Measurements from ENCODE around the gene GNAL. TPM values are rescaled to one million over a fixed set of nuclear protein-coding genes. Genes with fewer than 3 reads are reported as not detected.

The GNAL gene
- polyA plus RNA-seq, 4 donors = 2.9 to 6.1 (median 3.5) TPM

GRCh38 chr18:11864471-11864870 is 175.4 kb downstream of the GNAL start:
- DNase-seq (ENCODE audit: low read depth in 4 of 4, low spot score in 2 of 4) = no peak

- no peak for DNase-seq (ENCODE audit: low read depth in 4 of 4, low spot score in 2 of 4)
Observed at GRCh38 chr18:11865071-11865470, 176.0 kb downstream of the GNAL start.

DNA sequence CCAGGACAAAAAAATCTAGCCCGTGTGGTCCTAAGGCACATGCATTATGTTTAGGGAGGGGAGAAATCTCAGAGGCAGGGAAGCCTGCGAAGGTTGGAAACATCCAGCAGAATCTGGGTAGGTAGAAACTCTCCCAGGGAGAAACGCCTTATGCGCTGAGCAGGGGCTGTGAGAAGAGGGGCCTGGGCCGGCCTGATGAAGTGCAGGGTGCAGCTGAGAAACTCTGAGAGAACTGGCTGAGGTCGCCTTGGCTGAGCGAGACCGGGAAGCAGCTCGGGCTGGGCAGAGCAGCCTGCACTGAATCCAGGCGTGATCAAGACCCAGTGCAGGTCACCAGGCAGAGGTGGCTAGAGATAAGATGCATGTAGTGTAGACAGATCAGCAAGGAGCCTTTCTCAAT is 177.3 kb downstream of the GNAL start:
- DNase-seq (ENCODE audit: low read depth in 4 of 4, low spot score in 2 of 4) = no peak

DNA sequence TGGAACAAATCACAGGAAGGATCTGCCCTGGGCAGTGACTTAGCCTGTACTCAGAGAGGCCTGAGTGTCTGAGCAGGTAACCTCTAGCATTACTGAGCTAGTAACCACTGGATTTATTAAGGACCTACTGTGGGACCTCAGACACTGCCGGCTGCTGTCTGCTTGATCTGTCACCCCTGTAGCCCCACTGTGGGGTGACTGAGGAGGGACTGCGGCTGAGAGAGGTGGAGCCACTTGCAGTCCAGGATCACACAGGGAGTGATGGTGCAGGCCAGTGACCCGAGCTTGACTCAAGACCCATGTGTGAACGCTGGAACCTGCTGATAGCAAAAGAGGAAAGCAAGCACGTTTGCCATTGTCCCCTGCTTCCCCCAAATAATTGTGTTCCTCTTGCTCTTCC is 177.7 kb downstream of the GNAL start:
- DNase-seq (ENCODE audit: low read depth in 4 of 4, low spot score in 2 of 4) = no peak

DNA sequence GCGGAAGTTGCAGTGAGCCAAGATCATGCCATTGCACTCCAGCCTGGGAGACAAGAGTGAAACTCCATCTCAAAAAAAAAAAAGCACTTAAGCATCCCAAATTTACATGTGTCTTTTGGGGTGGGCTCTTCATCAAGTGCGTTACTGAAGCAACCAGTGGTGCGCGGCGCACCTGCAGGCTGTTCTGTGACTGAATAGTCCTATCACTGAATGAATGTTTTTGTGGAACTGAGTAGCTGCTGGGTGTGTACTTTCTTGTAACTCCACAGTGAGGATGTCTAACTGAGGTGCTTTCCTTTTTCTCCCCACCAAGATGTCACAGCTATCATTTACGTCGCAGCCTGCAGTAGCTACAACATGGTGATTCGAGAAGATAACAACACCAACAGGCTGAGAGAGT is 179.2 kb downstream of the GNAL start:
- no peak for DNase-seq (ENCODE audit: low read depth in 4 of 4, low spot score in 2 of 4)

DNA sequence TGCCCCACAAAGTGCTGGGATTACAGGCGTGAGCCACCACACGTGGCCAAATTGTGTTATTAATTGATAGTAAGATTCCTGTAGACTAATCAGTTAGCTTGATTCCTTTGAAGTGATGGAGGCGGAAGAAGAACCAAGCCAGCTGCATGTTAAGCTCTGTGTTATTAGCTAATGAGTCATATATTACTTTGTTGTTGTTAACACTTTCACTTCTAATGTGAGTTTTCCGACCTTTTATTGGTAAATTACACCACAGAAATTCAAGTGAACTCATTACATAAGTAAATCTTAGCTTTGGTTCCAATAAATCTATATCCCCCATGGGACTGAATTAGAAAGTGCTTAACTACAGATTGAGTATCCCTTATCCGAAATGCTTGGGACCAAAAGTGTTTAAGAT is 182.4 kb downstream of the GNAL start:
- DNase-seq (ENCODE audit: low read depth in 4 of 4, low spot score in 2 of 4) = no peak

GRCh38 chr18:11872479-11873136 is 183.5 kb downstream of the GNAL start:
- no peak for DNase-seq (ENCODE audit: low read depth in 4 of 4, low spot score in 2 of 4)

DNA sequence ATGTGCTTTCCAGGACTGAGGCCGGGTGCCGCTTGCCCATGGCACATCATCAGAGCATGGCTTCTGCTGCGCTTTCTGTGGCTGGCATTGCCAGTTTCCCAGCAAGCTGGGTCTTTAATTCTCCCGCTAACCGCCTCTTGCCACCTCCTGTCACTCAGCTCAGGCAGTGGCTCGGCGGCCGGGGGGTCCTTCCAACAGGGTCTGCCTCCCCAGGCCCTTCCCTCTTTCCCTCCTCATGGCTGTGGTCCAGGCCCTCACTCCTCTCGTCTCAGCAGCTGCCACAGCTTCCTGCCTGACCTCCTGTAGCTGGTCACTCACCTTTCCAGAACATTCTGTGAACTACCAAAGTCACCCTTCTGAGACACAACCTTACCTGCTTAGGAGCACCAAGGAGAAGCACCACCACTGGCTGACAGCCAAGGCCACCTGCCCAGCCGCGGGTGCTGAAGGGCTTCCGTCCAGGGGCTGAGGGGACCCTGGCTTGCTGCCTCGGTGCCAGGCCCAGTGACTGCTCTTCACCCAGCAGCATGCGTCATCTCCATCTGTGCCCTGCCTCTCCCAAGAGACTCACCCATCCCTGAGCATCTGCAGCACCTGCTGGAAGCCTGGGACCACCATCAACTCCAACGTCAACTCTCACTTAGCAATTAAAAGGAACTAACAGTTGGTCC is 184.7 kb downstream of the GNAL start:
- no peak for DNase-seq (ENCODE audit: low read depth in 4 of 4, low spot score in 2 of 4)

DNA sequence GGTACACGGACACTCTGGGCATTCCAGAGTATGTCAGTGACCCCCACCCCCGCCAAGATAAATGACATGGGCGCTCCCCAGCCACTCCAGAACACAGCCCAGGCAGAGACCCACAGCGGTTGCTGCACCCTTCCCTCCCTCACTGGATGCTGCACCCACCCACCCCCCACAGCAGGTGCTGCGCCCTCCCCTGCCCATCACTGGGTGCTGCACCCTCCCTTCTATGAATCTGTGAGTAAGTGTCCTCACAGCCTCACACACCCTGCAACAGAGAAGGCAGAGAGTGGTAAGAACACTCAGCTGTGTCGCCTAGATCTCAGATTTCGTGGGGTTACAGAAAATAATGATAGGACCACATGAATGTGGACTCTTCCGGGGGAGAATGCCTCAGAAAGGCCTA is 185.6 kb downstream of the GNAL start:
- no peak for DNase-seq (ENCODE audit: low read depth in 4 of 4, low spot score in 2 of 4)

- DNase-seq (ENCODE audit: low read depth in 4 of 4, low spot score in 2 of 4) = no peak
Observed at GRCh38 chr18:11877497-11878135, 188.6 kb downstream of the GNAL start.

DNA sequence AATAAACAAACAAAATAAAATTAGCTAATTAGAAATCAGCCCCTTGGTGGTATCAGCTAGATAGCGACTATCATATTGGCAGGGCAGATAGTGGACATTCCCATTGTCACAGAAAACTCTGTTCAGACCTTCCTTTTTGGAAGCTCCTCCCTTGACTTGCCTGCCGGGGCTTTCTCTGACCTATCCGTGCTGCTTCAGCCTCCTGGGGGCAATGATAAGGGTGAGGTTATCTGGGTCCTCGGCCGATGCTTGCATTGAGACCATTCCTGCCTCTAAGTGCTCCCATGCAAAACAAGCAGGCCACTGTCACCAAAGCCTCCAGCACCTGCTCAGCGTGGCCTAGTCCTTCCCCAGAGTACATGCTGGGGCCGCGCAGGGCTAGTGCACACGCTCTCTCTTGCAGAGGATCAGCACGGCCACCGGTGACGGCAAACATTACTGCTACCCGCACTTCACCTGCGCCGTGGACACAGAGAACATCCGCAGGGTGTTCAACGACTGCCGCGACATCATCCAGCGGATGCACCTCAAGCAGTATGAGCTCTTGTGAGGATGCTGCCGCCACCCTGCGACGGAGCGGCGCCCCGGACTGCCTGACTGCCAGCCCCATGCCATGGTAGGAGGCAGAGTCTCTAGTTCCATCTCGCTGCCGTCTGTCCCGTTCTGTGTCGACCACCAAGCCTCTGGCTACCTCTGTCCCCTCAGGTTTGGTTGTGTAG is 191.7 kb downstream of the GNAL start:
- DNase-seq (ENCODE audit: low read depth in 4 of 4, low spot score in 2 of 4) = no peak

DNA sequence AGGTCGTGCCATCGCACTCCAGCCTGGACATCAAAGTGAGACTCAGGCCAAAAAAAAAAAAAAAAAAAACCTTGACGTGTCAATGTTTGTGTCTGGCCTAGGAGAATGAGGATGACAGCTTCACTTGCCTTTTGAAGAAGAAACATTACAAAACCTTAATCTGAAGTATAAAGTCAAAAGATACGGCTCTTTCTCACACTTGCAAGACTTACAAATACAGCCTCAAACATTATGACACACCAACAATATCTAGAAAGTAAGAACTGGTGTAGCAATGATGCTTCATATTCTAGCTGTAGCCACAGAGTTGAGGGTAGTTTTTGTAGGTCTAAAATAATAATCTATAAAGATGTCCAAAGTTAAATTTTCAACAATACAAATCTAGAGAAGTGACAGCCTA is 193.6 kb downstream of the GNAL start:
- no peak for DNase-seq (ENCODE audit: low read depth in 4 of 4, low spot score in 2 of 4)

- no peak for DNase-seq (ENCODE audit: low read depth in 4 of 4, low spot score in 2 of 4)
Observed at GRCh38 chr18:11883153-11883552, 194.1 kb downstream of the GNAL start.

DNA sequence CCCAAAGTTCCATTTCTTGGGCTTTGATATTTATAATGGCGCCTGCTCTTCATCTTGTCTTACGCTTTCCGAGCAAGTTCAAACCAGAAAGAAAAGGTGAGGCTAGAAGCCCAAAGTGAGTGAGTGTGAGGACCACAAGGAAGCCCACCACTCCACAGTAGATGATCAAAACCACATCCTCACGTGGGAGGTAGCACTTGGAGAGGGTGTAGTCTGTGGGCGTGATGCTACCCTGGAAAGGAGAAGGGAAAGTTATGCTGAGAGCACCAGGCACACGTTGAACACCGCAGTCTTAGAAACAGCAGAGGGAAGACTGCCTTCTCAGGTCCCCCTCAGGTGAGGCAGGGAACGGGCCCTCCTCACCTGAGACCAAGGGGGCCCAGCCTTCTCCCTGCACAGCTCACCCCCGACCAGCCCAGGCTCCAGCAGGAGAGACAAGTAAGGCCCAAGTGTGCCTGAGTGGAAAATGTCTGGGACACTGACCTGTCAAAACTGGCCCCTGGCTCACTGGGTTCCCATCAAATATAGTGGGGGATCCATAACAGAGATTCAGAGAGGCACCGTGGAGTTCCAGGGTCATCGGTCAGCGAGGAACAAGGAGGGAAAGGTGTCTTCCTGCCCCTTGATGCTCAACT is 195.4 kb downstream of the GNAL start:
- DNase-seq (ENCODE audit: low read depth in 4 of 4, low spot score in 2 of 4) = no peak

DNA sequence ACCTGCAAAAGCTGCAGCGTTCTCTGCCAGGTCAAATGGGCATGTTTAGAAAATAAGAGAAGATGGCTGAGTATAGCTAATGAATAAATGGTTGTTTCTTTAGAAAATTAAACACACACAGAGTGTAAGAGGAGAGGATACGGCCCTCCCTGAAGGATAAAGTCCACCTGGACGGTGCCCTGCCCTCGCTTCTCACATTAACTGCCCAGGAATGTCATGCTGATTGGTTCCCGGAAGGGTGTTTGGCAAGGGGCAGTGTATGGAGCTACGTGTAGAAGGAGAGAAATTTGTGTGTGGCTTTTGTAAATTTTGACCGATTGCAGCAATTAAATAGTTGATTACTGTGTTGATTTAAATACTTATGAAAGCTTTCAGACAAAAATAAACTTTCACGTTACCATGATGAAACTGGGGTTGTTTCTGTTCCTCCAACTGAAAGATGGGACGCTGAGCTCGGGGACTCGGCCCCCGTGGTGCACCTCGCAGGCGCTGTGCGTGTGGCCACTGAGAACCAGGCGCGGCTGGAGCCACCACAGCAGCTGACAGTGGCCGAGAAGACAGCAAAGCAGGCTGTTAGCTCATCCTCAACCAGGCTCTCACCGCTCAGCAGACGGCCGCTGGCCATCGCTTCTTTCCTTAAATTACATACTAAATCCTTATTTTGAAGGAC is 196.3 kb downstream of the GNAL start:
- DNase-seq (ENCODE audit: low read depth in 4 of 4, low spot score in 2 of 4) = no peak

DNA sequence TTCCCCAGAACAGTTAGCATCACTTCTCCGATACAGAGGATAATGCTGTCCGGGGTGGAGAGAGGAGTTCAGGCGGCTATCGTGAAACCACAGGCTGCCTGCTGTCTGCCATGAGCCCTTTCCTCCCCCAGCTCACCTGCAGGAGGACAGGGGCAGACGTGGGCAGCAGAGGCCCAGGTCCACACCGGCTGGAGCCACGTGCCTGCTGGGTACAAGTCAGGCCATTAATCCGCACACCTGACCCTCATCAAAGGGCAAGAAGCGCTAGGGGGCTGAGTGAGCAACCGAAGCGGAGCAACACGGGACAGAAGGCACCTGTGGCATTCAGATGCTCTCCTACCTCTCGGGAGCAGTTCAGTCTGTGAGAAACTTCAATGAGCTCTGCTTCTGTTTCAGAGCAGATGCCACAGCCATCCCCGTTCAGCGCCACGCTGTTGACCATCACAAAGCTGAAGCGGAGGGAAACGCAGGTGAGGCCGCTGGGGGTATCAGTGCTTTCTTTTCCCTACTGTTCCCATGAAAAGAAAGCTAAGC is 197.6 kb downstream of the GNAL start:
- no peak for DNase-seq (ENCODE audit: low read depth in 4 of 4, low spot score in 2 of 4)

GRCh38 chr18:11887328-11888128 is 198.5 kb downstream of the GNAL start:
- DNase-seq (ENCODE audit: low read depth in 4 of 4, low spot score in 2 of 4) = no peak

- DNase-seq (ENCODE audit: low read depth in 4 of 4, low spot score in 2 of 4) = no peak
Observed at GRCh38 chr18:11888726-11889125, 199.7 kb downstream of the GNAL start.

DNA sequence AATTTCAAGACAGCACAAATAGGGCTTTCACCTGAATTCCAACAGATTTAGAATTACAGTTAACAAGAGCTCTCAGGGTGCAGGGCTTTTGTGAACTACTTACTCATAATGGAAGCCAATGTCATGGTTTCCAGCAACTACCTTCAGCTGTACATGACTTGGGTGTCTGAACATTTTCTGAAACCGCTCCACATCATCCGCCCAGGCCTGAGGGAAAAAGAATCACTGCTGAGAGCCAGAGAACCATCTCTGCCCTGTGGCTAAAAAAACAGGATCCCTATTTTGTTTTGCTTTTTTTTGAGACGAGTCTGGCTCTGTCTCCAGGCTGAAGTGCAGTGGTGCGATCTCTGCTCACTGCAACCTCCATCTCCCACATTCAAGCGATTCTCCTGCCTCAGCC is 200.2 kb downstream of the GNAL start:
- DNase-seq (ENCODE audit: low read depth in 4 of 4, low spot score in 2 of 4) = no peak
